Activated CD4-positive, CD25-positive, alpha-beta regulatory T cell (primary cell): ENCODE measurements around the gene ATP2C1.

Source experiments
- DNase-seq, 4 experiments: peaks; one replicate each; lab custom pipeline; 2025; lab: John Stamatoyannopoulos, UW

The ATP2C1 gene

GRCh38 chr3:131038326-131038725 is 144.4 kb downstream of the ATP2C1 start:
- no peak for DNase-seq

- peak in 2 of 4 experiments; percentile 5 to 10 for DNase-seq
These were observed 148.5 kb downstream of the ATP2C1 start for GRCh38 chr3:131042271-131042985.

- no peak for DNase-seq
These were observed 153.7 kb downstream of the ATP2C1 start for GRCh38 chr3:131047582-131047981.

GRCh38 chr3:131048030-131048429 is 154.1 kb downstream of the ATP2C1 start:
- no peak for DNase-seq

GRCh38 chr3:131050001-131050400 is 156.1 kb downstream of the ATP2C1 start:
- DNase-seq = no peak

GRCh38 chr3:131053043-131053859 is 159.4 kb downstream of the ATP2C1 start:
- no peak for DNase-seq
